Endothelial cell (in vitro differentiated cells): Measurements from ENCODE around the gene MGAT5. TPM values are rescaled to one million over a fixed set of nuclear protein-coding genes. Genes with fewer than 3 reads are reported as not detected.

ENCODE experiments used
- DNase-seq: peaks from one replicate; pipeline ENCODE4 v3.0.0; 2021; ENCODE audit warnings: low spot score
- H3K27ac Mint-ChIP-seq: one replicate; pipeline ENCODE4 v1.8.0; 2021; ENCODE audit warnings: mixed read lengths, inconsistent platforms; ENCODE audit not compliant: unreplicated experiment
- H3K27me3 Mint-ChIP-seq: one replicate; pipeline ENCODE4 v1.8.0; 2021; ENCODE audit warnings: mild to moderate bottlenecking, moderate library complexity, mixed read lengths, inconsistent platforms; ENCODE audit not compliant: unreplicated experiment
- H3K36me3 Mint-ChIP-seq: one replicate; pipeline ENCODE4 v1.8.0; 2021; ENCODE audit warnings: mild to moderate bottlenecking, low read depth, mixed read lengths, inconsistent platforms; ENCODE audit not compliant: unreplicated experiment
- H3K4me1 Mint-ChIP-seq: one replicate; pipeline ENCODE4 v1.8.0; 2021; ENCODE audit warnings: mild to moderate bottlenecking, mixed read lengths, inconsistent platforms; ENCODE audit not compliant: unreplicated experiment
- H3K4me3 Mint-ChIP-seq: one replicate; pipeline ENCODE4 v1.8.0; 2021; ENCODE audit warnings: mild to moderate bottlenecking, mixed read lengths, inconsistent platforms; ENCODE audit not compliant: unreplicated experiment
- H3K9me3 Mint-ChIP-seq: one replicate; pipeline ENCODE4 v1.8.0; 2021; ENCODE audit warnings: mixed read lengths, inconsistent platforms; ENCODE audit not compliant: unreplicated experiment
- CTCF ChIP-seq: fragments of 200-600 bp; sonication (generic); IDR thresholded peaks from one replicate; pipeline ENCODE4 v1.5.0; 2021; ENCODE audit warnings: antibody characterized with exemption; ENCODE audit not compliant: unreplicated experiment
- total RNA-seq: library from RNA; stranded (reverse); fragmentation: NEBNext Ultra II Directional; extraction: Animal tissue kit (Norgen Biotek cat#: 25700); gene quantifications from one replicate; pipeline ENCODE4 v1.2.1, GENCODE V29; 2021; ENCODE audit not compliant: unreplicated experiment

The MGAT5 gene
- total RNA-seq, 1 donor from 2014 or later, result 124 TPM

GRCh38 chr2:134493797-134494196 is 239.9 kb downstream of the MGAT5 start:
- TF ChIP-seq CTCF, result no peak
- peaks cover 28% of the 10 kb centered on the region for H3K36me3 Mint-ChIP-seq
- H3K27me3 Mint-ChIP-seq, result peaks cover 10% of the 10 kb centered on the region
- no peak overlapping the region for H3K27ac Mint-ChIP-seq
- H3K9me3 Mint-ChIP-seq, result no peaks in the 10 kb centered on the region
- no peak for DNase-seq
- no peaks in the 10 kb centered on the region for H3K4me1 Mint-ChIP-seq
- H3K4me3 Mint-ChIP-seq, result no peak overlapping the region

DNA sequence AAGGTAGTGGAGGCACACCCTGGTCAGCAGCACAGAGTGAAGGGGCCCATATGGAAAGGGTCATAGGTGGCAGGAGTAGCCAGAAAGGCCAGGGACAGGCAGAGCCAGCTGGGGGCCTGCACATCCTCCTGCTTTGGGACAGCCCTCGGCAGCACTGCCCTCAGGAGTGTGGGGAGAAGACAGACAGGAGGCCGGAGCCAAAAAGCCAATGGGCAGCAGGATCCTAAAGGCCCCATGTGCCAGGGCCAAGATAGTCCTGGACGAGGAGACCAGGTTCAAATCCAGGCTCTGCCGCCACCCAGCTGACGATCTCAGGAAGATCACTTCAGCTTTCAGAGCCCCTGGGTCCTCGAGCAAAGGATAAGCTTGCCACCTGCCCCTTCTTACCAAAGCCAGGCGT is 244.8 kb downstream of the MGAT5 start:
- H3K36me3 Mint-ChIP-seq, result peaks cover 45% of the 10 kb centered on the region
- no peak overlapping the region for H3K27ac Mint-ChIP-seq
- peaks cover 5% of the 10 kb centered on the region for H3K27me3 Mint-ChIP-seq
- TF ChIP-seq CTCF, result no peak
- H3K4me3 Mint-ChIP-seq, result no peak overlapping the region
- DNase-seq, result no peak
- H3K9me3 Mint-ChIP-seq, result no peaks in the 10 kb centered on the region
- H3K4me1 Mint-ChIP-seq, result no peaks in the 10 kb centered on the region

GRCh38 chr2:134499307-134499926 is 245.5 kb downstream of the MGAT5 start:
- Mint-ChIP-seq H3K27ac (no peak overlapping the region), H3K9me3 (no peaks in the 10 kb centered on the region), H3K4me3 (peak overlapping the region; percentile 15), H3K27me3 (peaks cover 9% of the 10 kb centered on the region), H3K4me1 (no peaks in the 10 kb centered on the region), H3K36me3 (peaks cover 52% of the 10 kb centered on the region)
- DNase-seq, result no peak
- TF ChIP-seq CTCF, result no peak

DNA sequence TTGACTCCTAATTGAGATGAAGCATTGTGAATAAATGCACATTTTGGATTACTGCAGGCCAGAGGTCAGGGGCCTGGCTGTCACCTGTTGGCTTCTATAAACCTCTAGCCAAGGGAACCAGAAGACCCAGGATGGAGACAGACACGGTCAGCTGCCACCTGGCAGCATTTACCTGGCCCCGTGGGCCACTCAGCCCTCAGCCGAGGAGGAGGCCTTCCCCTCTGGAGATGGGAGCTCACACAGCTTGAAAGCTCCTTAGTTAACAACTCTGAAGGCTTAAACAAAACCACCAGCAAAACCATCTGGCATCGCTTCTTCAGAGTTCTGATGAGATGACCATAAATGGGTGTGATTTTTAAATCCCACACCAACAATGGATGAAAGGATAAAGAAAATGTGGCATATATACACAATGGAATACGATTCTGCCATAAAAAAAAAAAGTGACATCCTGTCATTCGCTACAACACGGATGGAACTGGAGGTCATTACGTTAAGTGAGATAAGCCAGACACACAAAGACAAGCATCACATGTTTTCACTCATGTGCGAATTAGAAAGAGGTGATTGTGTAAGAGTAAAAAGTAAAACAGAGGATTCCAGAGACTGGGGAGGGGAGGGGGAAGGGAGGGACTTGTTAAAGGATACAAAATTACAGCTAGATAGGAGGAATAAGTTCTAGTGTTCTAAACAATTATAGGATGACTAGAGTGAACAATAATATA is 246.5 kb downstream of the MGAT5 start:
- DNase-seq, result no peak
- H3K27me3 Mint-ChIP-seq, result peaks cover 10% of the 10 kb centered on the region
- H3K36me3 Mint-ChIP-seq, result peaks cover 53% of the 10 kb centered on the region
- peak overlapping the region; percentile 55 for H3K27ac Mint-ChIP-seq
- no peaks in the 10 kb centered on the region for H3K9me3 Mint-ChIP-seq
- H3K4me1 Mint-ChIP-seq, result no peaks in the 10 kb centered on the region
- no peak overlapping the region for H3K4me3 Mint-ChIP-seq
- no peak for TF ChIP-seq CTCF

GRCh38 chr2:134501476-134502091 is 247.7 kb downstream of the MGAT5 start:
- no peaks in the 10 kb centered on the region for H3K9me3 Mint-ChIP-seq
- DNase-seq, result no peak
- peaks cover 50% of the 10 kb centered on the region for H3K36me3 Mint-ChIP-seq
- peaks cover 9% of the 10 kb centered on the region for H3K27me3 Mint-ChIP-seq
- H3K4me1 Mint-ChIP-seq, result no peaks in the 10 kb centered on the region
- no peak overlapping the region for H3K4me3 Mint-ChIP-seq
- H3K27ac Mint-ChIP-seq, result no peak overlapping the region
- TF ChIP-seq CTCF, result no peak
